CD4-positive, CD25-positive, alpha-beta regulatory T cell (primary cell): Measurements from ENCODE around the gene TTC7B. TPM values are rescaled to one million over a fixed set of nuclear protein-coding genes. Genes with fewer than 3 reads are reported as not detected.

Experiments
- ATAC-seq, 2 donors: fragments of 150-1000 bp; cut with Tn5 transposase; one replicate each; pipeline ENCODE4 v1.10.0; 2021; ENCODE audit warnings: low read depth in 2 of 2, moderate number of reproducible peaks in 2 of 2, moderate library complexity in 1 of 2
- DNase-seq, 3 donors: peaks; one replicate each; pipeline versions ENCODE4 v3.0.0 to v3.0.0-alpha.2; 2012 to 2022; ENCODE audit warnings: mixed read lengths in 1 of 3
- H3K27ac ChIP-seq: one replicate; pipeline ENCODE4 v1.7.0; 2013; ENCODE audit warnings: mild to moderate bottlenecking, low read length; ENCODE audit not compliant: insufficient read depth, poor library complexity, severe bottlenecking
- H3K27me3 ChIP-seq: one replicate; pipeline ENCODE4 v1.7.0; 2013; ENCODE audit warnings: low read length; ENCODE audit not compliant: control insufficient read depth, insufficient read depth
- H3K36me3 ChIP-seq: one replicate; pipeline ENCODE4 v1.7.0; 2013; ENCODE audit warnings: mild to moderate bottlenecking, low read length, moderate library complexity; ENCODE audit not compliant: control insufficient read depth, insufficient read depth
- H3K4me1 ChIP-seq: 2 replicates; pipeline ENCODE4 v1.7.0; 2013; ENCODE audit warnings: mild to moderate bottlenecking, low read length; ENCODE audit not compliant: insufficient read depth, control insufficient read depth, poor library complexity, severe bottlenecking
- H3K4me3 ChIP-seq: one replicate; pipeline ENCODE4 v1.7.0; 2013; ENCODE audit warnings: low read depth, mild to moderate bottlenecking, low read length, moderate library complexity
- H3K9me3 ChIP-seq, 2 experiments: 1 replicate in 1 of 2; 2 replicates in 1 of 2; pipeline ENCODE4 v1.7.0; 2013; ENCODE audit warnings: low read length in 2 of 2, mild to moderate bottlenecking in 1 of 2, moderate library complexity in 1 of 2; ENCODE audit not compliant: control insufficient read depth in 2 of 2
- H3K27ac Mint-ChIP-seq, 3 donors: one replicate each; pipeline ENCODE4 v1.8.0; 2020 to 2022; ENCODE audit warnings: mild to moderate bottlenecking in 3 of 3, mixed read lengths in 3 of 3, moderate library complexity in 2 of 3
- H3K27me3 Mint-ChIP-seq: one replicate; pipeline ENCODE4 v1.8.0; 2022; ENCODE audit warnings: mild to moderate bottlenecking, mixed read lengths
- H3K36me3 Mint-ChIP-seq: one replicate; pipeline ENCODE4 v1.8.0; 2020; ENCODE audit warnings: mixed read lengths
- H3K4me1 Mint-ChIP-seq, 4 donors: one replicate each; pipeline ENCODE4 v1.8.0; 2020 to 2022; ENCODE audit warnings: mixed read lengths in 4 of 4, mild to moderate bottlenecking in 1 of 4
- H3K4me3 Mint-ChIP-seq, 4 donors: one replicate each; pipeline ENCODE4 v1.8.0; 2020 to 2022; ENCODE audit warnings: mild to moderate bottlenecking in 4 of 4, mixed read lengths in 4 of 4, moderate library complexity in 3 of 4
- H3K9me3 Mint-ChIP-seq, 7 donors: one replicate each; pipeline ENCODE4 v1.8.0; 2020 to 2022; ENCODE audit warnings: mixed read lengths in 7 of 7, mild to moderate bottlenecking in 3 of 7, moderate library complexity in 2 of 7
- polyA plus RNA-seq, 4 donors: library from polyadenylated mRNA; unstranded; fragments of 300-500 nt; fragmentation: Illumina TruSeq; gene quantifications; one replicate each; pipeline ENCODE4 v1.2.3, GENCODE V29; 2021
- total RNA-seq: library from RNA; stranded (reverse); gene quantifications from one replicate; pipeline ENCODE4 v1.2.3, GENCODE V29; 2022

Gene TTC7B
- total and polyA plus RNA-seq, 5 donors from 2014 or later = 0.88 to 7.8 (median 1.0) TPM

DNA sequence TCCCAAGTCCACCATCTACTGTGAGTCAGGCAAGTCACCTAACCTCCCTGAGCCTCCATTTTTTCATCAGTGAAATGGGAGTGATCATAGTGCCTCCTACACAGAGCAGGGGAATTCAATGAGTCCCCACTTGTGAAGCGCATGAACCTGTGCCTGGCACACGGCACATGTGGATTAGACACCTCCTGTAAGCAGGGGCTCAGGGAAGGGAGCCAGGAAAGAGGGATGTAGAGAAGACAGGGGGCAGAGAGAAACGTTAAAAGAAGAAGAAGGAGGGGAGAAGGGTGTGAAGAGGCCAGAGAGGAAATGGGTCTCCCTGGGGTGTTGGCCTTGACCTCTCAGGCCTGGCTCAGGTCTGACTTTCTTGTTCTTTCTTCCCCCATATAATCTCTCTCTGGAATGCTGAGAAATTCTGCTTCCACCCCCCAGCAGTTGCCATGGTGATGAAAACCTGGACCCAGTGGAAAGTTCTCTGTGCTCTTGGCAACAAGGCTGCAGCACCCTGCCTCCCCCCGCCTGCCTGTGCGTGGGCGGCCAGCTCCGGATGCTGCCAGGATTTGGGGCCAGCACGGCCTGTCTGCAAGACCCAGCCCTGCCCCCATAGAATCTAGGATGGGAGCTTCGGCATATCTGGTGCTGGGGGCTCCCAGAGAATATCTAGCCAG, 324.9 kb downstream of the TTC7B start:
- H3K4me1 Mint-ChIP-seq = peaks cover 0 to 5% (median 0%) of the 10 kb centered on the region in 4 donors
- Histone ChIP-seq H3K4me3 (no peak overlapping the region), H3K36me3 (no peaks in the 10 kb centered on the region), H3K9me3 (no peaks in the 10 kb centered on the region), H3K27me3 (no peaks in the 10 kb centered on the region), H3K4me1 (no peaks in the 10 kb centered on the region), H3K27ac (no peak overlapping the region)
- H3K27ac Mint-ChIP-seq = no peak overlapping the region
- DNase-seq (no peak), ATAC-seq (no peak)
- H3K27me3 Mint-ChIP-seq = peaks cover 14% of the 10 kb centered on the region
- peaks cover 0 to 4% (median 3%) of the 10 kb centered on the region in 7 donors for H3K9me3 Mint-ChIP-seq
- H3K36me3 Mint-ChIP-seq = no peaks in the 10 kb centered on the region
- H3K4me3 Mint-ChIP-seq = no peak overlapping the region

DNA sequence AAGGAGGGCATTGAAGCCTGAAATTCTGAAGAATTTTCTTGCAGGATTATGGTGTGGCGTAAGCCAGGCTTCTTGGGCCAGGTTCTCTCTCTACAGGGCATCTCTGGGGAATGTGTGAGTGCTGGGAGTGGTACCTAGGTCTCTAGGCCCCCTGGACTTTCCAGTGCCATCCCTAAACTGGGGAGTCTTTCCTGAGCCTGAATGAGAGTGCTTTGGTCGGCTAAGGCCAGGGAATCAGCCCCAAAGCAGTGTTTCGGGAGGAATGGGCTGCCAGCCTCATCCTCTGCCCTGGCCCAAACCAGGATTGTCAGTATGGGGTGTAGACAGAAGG, 325.5 kb downstream of the TTC7B start:
- Histone ChIP-seq H3K4me3 (no peak overlapping the region), H3K9me3 (no peaks in the 10 kb centered on the region), H3K36me3 (no peaks in the 10 kb centered on the region), H3K4me1 (no peaks in the 10 kb centered on the region), H3K27me3 (no peaks in the 10 kb centered on the region), H3K27ac (no peak overlapping the region)
- peaks cover 0 to 4% (median 3%) of the 10 kb centered on the region in 7 donors for H3K9me3 Mint-ChIP-seq
- no peak overlapping the region for H3K4me3 Mint-ChIP-seq
- no peaks in the 10 kb centered on the region for H3K36me3 Mint-ChIP-seq
- DNase-seq = no peak
- no peak overlapping the region for H3K27ac Mint-ChIP-seq
- H3K4me1 Mint-ChIP-seq = peaks cover 0 to 5% (median 0%) of the 10 kb centered on the region in 4 donors
- H3K27me3 Mint-ChIP-seq = peaks cover 14% of the 10 kb centered on the region
- no peak for ATAC-seq

DNA sequence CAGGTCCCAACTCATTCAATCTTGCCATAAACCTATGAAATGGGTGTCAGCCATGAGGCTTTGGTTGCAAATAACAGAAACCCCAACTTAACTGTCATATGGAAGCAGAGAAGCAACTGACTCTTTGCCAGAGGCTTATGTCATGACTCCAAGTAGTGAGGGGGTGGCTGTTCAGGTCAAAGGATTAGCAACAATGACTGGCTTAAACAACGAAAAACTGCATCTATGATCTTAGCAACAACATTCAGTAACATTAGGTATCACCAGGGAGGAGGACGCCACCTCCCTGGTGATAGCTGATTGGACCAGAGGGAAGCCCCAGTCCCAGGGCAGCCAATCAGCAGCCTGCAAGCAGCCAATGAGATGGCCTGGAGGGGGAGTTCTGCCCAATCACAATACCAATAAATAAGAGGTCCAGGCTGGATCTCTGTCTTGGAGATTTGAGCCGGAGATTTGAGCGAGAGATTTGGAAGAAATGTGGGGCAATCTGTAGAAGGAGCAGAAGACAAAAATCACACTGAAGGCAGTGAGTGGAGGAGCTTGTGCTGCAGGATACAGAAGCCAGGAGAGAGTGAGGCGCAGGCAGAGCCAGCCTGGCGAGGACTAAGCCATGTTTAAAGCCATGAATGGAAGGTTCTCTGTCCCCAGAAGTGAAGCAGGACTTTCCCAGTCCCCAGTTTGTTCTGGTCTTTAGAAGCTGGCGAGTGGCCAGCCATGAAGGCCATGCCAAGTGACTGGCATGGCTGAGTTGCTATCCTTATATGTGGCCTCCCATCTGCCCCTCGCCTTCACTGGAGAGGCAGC, 326.1 kb downstream of the TTC7B start:
- no peak overlapping the region for H3K27ac ChIP-seq
- no peaks in the 10 kb centered on the region for H3K27me3 ChIP-seq
- ATAC-seq (no peak), DNase-seq (no peak)
- H3K4me3 Mint-ChIP-seq = no peak overlapping the region
- no peaks in the 10 kb centered on the region for H3K4me1 ChIP-seq
- H3K36me3 Mint-ChIP-seq = no peaks in the 10 kb centered on the region
- no peaks in the 10 kb centered on the region for H3K9me3 ChIP-seq
- no peak overlapping the region for H3K27ac Mint-ChIP-seq
- H3K27me3 Mint-ChIP-seq = peaks cover 14% of the 10 kb centered on the region
- H3K4me3 ChIP-seq = no peak overlapping the region
- H3K36me3 ChIP-seq = no peaks in the 10 kb centered on the region
- H3K4me1 Mint-ChIP-seq = peaks cover 0 to 5% (median 0%) of the 10 kb centered on the region in 4 donors
- peaks cover 0 to 4% (median 2%) of the 10 kb centered on the region in 7 donors for H3K9me3 Mint-ChIP-seq

DNA sequence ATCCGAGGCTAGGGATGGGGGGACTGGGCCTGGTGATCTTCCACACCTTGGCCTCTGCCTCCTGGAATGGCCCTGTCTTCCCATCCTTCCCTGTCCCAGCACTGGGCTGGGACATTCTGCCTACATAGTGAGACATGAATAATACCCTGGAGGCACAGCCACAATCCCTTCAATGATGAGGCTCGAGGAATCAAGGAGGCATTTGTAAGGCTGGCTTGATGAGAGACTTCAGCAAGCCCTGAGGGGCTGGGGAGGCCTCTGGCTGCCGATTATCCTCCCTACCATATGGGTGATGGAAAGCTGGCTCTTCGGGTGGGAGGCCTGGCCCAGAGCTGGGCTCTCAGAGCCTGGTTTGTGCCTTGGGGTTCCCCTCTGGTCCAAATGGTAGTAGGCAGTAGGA, 326.9 kb downstream of the TTC7B start:
- Histone ChIP-seq H3K4me3 (no peak overlapping the region), H3K36me3 (no peaks in the 10 kb centered on the region), H3K27ac (no peak overlapping the region), H3K4me1 (no peaks in the 10 kb centered on the region), H3K9me3 (no peaks in the 10 kb centered on the region), H3K27me3 (peaks cover under 1% of the 10 kb centered on the region)
- Mint-ChIP-seq H3K27me3 (peaks cover 14% of the 10 kb centered on the region), H3K9me3 (peaks cover 0 to 4% (median 2%) of the 10 kb centered on the region in 7 donors), H3K4me3 (no peak overlapping the region), H3K36me3 (no peaks in the 10 kb centered on the region), H3K4me1 (peaks cover 0 to 5% (median 2%) of the 10 kb centered on the region in 4 donors), H3K27ac (no peak overlapping the region)
- DNase-seq = no peak
- no peak for ATAC-seq

DNA sequence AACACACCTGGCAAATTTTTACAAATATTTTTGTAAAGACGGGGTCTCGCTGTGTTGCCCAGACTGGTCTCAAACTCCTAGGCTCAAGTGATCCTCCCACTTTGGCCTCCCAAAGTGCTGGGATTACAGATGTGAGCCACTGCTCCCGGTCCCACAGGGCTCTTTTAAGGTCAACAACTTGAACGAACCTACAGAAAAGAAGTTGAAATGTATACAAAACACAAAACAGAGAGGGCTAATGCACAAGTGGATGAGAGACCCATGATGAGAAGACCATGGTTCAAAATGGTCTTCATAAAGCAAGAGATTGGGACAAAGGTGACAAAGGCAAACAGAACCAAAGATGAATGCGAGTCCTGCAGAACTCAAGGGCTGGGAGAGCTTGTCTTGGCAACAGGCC, 328.0 kb downstream of the TTC7B start:
- no peaks in the 10 kb centered on the region for H3K9me3 ChIP-seq
- H3K4me1 ChIP-seq = no peaks in the 10 kb centered on the region
- H3K36me3 Mint-ChIP-seq = no peaks in the 10 kb centered on the region
- H3K36me3 ChIP-seq = no peaks in the 10 kb centered on the region
- H3K27ac Mint-ChIP-seq = no peak overlapping the region
- H3K9me3 Mint-ChIP-seq = peaks cover 0 to 5% (median 2%) of the 10 kb centered on the region in 7 donors
- no peak for DNase-seq
- H3K4me1 Mint-ChIP-seq = peaks cover 0 to 10% (median 4%) of the 10 kb centered on the region in 4 donors
- H3K4me3 ChIP-seq = no peak overlapping the region
- ATAC-seq = no peak
- H3K4me3 Mint-ChIP-seq = no peak overlapping the region
- H3K27me3 ChIP-seq = peaks cover 4% of the 10 kb centered on the region
- peaks cover 15% of the 10 kb centered on the region for H3K27me3 Mint-ChIP-seq
- H3K27ac ChIP-seq = no peak overlapping the region

DNA sequence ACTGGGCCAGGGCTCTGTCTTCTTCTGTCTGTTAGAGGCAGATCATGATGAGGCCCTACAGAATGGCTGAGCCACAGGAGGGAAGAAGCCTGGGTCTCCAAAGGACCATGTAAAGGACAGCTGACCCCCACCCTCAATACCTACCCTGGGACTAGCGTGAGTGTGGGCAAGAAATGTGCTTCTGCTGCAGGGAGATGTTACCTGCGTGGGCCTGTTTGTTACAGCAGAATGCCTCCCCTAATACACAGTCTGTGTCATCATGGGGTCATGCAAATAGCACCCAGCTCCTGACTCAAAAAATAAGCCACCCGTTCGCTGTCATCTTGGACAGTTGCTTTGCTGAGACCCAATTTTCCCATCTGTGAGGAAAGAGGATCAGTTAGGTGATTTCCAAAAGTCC, 328.8 kb downstream of the TTC7B start:
- ATAC-seq (no peak), DNase-seq (no peak)
- no peaks in the 10 kb centered on the region for H3K9me3 ChIP-seq
- H3K27me3 ChIP-seq = peaks cover 4% of the 10 kb centered on the region
- peaks cover 0 to 12% (median 4%) of the 10 kb centered on the region in 4 donors for H3K4me1 Mint-ChIP-seq
- H3K27ac ChIP-seq = no peak overlapping the region
- no peak overlapping the region for H3K27ac Mint-ChIP-seq
- no peaks in the 10 kb centered on the region for H3K36me3 ChIP-seq
- peaks cover 17% of the 10 kb centered on the region for H3K27me3 Mint-ChIP-seq
- H3K9me3 Mint-ChIP-seq = peaks cover 0 to 5% (median 0%) of the 10 kb centered on the region in 7 donors
- H3K4me3 Mint-ChIP-seq = no peak overlapping the region
- no peaks in the 10 kb centered on the region for H3K36me3 Mint-ChIP-seq
- no peaks in the 10 kb centered on the region for H3K4me1 ChIP-seq
- H3K4me3 ChIP-seq = no peak overlapping the region

DNA sequence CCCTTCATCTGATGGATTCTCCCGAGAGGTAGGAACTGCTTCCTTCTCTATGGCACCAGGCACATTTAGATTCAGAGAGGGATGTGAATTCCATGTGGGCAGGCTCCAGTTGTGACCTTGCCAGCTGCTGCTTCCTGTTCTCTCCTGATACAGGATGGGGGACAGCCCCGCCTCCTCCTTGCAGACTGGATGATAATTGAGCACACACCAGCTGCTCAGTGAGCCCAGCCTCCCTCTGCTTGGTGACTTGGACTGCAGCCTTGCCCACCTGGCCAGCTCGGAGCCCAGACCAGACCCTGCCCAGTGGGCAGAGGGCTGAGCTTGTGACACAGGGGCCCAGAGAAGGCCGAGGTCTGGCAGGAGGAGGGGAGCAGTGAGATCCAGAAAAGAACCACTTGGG, 329.2 kb downstream of the TTC7B start:
- no peak overlapping the region for H3K27ac Mint-ChIP-seq

More for the DNA sequence above, 329.2 kb downstream of the TTC7B start:
- Mint-ChIP-seq H3K9me3 (peaks cover 0 to 6% (median 0%) of the 10 kb centered on the region in 7 donors), H3K36me3 (no peaks in the 10 kb centered on the region), H3K4me1 (peaks cover 0 to 12% (median 4%) of the 10 kb centered on the region in 4 donors), H3K4me3 (no peak overlapping the region), H3K27me3 (peaks cover 17% of the 10 kb centered on the region)
- H3K27me3 ChIP-seq = peaks cover 4% of the 10 kb centered on the region
- H3K4me3 ChIP-seq = no peak overlapping the region
- H3K9me3 ChIP-seq = no peaks in the 10 kb centered on the region
- H3K36me3 ChIP-seq = no peaks in the 10 kb centered on the region
- no peak overlapping the region for H3K27ac ChIP-seq
- ATAC-seq (no peak), DNase-seq (no peak)
- H3K4me1 ChIP-seq = no peaks in the 10 kb centered on the region
